NCI-H1092 treated with DMSO at 0.1 percent for 48 hours (cell line): Measurements from ENCODE around the gene CEP70.
A peak's percentile ranks its signal among the peaks of the same experiment; 100 is the strongest.
"Not testable (repeated sequence)": the region's sequence is repeated elsewhere in the genome, so short reads cannot be mapped to it uniquely, and the experiment has no call there.

ENCODE experiments used
- DNase-seq: peaks from one replicate; lab custom pipeline; 2025; lab: John Stamatoyannopoulos, UW

CEP70 gene

GRCh38 chr3:138513090-138513843 is 80.8 kb downstream of the CEP70 start:
- no peak for DNase-seq

- no peak for DNase-seq
Measured at GRCh38 chr3:138511945-138512344, 82.1 kb downstream of the CEP70 start.

DNA sequence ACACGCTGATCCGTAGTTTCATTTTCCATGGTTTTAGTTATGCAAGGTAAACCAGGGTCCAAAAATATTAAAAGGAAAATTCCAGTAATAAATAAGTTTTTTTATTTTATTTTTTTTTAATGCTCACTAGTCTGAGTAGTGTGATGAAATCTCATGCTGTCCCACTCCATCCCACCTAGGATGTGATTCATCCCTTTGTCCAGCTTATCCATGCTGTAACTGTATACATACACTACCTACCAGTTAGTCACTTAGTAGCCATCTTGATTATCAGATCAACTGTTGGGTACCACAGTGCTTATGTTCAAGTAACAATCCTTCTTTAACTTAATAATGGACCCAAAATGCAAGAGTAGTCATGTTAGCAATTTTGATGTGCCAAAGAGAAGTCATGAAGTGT is 84.5 kb downstream of the CEP70 start:
- no peak for DNase-seq

GRCh38 chr3:138507524-138507923 is 86.5 kb downstream of the CEP70 start:
- DNase-seq, result no peak

DNA sequence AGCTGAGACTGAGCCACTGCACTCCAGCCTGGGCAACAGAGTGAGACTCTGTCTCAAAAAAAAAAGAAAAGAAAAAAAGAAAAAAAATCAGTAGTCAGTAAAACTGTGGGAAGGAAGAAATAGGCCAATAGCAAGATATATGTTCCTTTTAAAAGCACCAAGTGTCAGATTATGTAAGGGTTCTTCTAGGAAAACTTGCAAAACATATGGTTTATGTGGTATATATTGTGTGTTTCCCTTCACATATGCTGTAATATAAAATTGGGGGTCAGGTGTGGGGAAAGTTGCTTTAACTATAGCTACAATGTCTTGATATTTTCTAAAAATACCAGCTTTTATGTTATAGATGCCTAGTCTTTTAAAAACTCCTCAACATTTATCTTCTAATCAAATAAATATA is 95.1 kb downstream of the CEP70 start:
- DNase-seq, result no peak

- no peak for DNase-seq
Measured at GRCh38 chr3:138497851-138498250, 96.2 kb downstream of the CEP70 start.

DNA sequence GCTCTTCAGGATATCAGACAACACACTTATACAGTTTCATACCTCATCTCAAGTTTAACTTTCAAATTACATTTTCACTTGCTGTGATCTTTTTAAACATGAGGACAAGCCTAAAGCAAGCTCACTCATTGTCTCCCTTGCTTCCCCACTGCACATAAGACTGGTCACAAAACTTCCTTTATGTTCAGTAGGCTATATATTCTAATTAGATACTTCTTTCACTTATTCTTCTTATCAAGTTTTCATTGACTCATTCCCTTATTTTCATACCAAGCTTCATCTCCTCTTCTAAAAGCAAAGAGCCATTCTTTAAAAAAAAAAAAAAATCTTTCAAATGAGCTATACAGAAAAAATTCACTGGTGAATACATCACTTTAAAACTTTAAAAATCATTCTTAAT is 97.0 kb downstream of the CEP70 start:
- DNase-seq, result no peak

DNA sequence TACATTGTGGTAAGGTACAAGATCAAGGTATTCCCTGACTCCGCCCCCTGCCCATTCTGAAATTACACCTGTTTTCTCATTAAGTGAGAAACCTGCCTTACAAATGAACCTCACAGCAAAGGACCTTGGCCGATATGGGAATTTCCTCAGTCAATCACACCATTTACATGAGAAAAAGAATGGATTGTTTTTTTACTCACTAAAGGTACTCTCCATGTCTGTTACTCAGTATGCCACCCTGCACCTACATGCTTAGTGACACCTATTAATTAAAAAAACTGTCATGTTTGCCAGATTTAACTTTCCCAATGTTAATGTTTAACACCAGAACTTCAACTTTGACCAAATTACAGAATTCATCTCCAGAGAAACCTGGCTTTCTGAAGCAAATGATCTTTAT is 97.6 kb downstream of the CEP70 start:
- no peak for DNase-seq

DNA sequence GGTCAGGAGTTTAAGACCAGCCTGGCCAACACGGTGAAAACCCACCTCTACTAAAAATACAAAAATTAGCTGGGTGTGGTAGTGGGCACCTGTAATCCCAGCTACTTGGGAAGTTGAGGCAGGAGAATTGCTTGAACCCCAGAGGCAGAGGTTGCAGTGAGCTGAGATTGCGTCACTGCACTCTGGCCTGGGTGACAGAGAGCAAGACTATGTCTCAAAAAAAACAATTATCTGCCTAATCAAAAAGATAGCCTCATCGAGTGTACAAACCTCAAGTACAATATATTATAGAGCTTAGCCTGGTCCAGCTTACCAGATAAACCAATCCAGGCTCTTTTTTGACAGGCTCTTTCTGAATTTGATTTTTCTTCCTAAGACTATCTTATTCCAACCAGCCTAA is 98.4 kb downstream of the CEP70 start:
- DNase-seq, result not testable (repeated sequence)

- no peak for DNase-seq
Measured at GRCh38 chr3:138494607-138494929, 99.5 kb downstream of the CEP70 start.

- no peak for DNase-seq
Measured at GRCh38 chr3:138493804-138494606, 100.1 kb downstream of the CEP70 start.

DNA sequence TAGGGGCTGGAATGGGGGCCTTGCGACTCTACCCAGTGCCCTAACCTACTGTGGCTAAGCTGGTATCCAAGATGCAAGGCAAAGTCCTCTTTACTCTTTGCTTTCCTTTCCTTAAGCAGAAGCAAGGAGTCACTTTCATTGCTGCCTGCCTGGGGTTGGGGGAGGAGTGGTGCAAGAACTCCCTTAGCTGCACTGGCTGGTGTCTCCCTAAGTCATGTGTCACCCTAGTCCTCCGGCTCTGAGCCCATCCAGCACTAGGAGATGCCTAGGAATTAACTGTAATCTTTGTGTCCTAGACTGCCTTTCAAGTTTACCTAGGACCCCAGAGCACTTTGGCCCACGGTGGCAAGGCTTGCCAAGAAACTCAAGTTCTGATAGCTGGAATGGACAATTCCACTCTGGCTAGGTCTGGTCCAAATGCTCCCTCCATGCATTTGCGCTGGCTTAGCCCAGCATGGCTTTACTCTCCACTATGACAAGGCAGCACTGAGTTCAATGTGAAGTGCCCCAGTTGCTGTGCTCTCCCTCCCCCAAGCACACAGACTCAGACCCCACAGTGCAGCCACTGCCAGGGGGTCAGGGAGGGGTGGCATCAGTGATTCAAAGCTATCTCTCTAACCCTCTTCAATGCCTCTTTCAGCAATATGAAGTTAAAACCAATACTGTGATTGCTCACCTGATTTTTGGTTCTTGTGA is 100.9 kb downstream of the CEP70 start:
- DNase-seq, result no peak

DNA sequence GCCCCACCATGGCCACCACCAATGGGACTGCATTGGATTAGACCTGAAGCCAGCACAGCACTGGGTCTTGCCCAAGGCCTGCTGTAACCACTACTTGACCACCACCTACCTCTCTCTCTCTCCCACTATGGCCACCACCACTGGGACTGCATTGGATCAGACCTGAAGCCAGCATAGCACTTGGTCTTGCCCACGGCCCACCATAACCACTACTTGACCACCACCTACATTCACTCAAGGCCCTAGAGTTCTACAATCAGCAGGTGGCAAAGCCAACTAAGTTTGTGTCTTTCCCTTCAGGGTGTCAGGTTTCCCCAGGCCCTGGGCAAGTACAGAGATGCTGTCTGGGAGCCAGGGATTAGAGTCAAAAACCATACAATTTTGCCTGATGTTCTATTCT is 102.1 kb downstream of the CEP70 start:
- no peak for DNase-seq

DNA sequence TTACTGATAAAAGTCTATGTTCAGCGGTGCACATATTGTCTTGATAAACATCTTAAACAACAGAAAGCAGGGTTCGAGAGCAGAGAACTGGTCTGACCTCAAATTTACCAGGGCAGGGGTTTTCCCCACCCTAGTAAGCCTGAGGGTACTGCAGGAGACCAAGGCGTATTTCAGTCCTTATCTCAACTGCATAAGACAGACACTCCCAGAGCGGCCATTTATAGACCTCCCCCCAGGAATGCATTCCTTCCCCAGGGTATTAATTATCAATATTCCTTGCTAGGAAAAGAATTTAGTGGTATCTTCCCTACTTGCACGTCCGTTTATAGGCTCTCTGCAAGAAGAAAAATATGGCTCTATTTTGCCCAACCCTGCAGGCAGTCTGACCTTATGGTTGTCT is 107.5 kb downstream of the CEP70 start:
- DNase-seq, result not testable (repeated sequence)

DNA sequence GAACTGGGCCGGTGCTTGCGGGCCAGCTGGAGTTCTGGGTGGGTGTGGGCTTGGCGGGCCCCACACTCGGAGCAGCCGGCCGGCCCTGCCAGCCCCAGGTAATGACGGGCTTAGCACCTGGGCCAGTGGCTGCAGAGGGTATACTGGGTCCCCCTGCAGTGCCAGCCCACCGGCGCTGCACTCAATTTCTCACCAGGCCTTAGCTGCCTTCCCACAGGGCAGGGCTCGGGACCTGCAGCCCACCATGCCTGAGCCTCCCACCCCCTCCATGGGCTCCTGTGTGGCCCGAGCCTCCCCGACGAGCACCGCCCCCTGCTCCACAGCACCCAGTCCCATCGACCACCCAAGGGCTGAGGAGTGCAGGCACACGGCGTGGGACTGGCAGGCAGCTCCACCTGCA is 109.4 kb downstream of the CEP70 start:
- not testable (repeated sequence) for DNase-seq

- DNase-seq, result peak; percentile 41
Measured at GRCh38 chr3:138479438-138479863, 114.6 kb downstream of the CEP70 start.

- no peak for DNase-seq
Measured at GRCh38 chr3:138477801-138478200, 116.3 kb downstream of the CEP70 start.

- no peak for DNase-seq
Measured at GRCh38 chr3:138477120-138477519, 116.9 kb downstream of the CEP70 start.

GRCh38 chr3:138476526-138476925 is 117.5 kb downstream of the CEP70 start:
- no peak for DNase-seq

DNA sequence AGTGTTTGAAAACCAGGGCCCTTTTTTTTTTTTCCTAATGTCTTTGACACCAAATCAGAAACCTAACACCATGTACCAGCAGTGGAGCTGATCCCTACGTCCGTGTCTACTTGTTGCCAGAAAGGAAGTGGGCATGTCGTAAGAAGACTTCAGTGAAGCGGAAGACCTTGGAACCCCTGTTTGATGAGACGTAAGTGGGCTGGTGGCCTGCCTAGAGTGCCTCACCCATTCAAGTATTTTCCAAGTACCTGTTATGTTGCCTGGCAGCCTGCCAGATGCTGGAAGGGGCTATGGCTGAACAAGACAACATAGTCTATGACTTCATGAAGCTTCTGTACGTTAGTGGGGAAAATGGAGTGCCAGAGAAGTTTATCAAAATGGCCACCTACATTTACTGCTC is 119.9 kb downstream of the CEP70 start:
- DNase-seq, result no peak

GRCh38 chr3:138473391-138473790 is 120.7 kb downstream of the CEP70 start:
- DNase-seq, result no peak

- DNase-seq, result no peak
Measured at GRCh38 chr3:138472141-138472825, 121.8 kb downstream of the CEP70 start.
